ENCODE measurements around the gene LHFPL2. TPM values are rescaled to one million over a fixed set of nuclear protein-coding genes. Genes with fewer than 3 reads are reported as not detected.

LHFPL2 gene
- total and polyA plus RNA-seq, 4 donors = 6.5 to 49.4 (median 47.7) TPM

DNA sequence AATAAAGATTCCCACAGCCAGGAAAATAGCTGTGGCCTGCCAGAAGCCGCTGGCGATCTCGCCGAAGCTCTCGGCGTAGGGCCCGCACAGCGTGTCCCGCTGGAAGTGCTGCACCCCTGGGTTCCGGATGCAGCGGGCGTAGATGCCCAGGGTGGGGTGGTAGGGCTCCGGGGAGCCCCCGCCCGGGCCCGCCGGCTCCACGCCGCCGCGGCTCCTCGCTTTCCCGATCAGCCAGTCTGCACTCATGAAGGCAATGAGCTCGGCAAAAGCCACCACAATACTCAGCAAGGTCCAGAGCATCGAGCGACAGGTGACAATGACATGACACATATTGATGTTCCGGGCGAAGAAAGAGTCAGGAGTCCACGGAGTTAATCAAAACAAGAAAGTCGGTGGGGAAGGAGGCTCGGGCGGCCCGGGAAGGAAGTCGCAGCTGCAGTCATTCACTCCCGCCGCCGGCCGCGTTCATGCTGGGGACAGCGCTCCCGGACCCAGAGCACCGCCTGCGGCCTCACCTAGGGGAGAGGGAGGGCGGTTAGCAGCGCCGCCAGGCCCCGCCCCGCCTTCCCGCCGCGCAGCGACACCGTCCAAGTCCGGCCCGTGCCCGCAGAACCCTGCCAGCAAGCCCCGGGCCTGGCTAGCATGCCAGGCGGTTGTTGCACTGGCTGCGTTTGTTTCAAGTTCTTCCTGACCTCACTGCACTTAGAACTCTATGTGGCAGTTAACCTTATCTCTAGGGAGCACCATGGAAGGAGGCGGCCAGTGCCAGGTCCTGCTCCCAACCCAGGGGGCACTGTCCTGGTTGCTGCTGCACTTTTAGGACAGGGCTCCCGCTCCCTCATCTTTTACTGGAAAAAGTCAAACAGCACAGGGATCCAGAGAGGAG, 138.4 kb downstream of the LHFPL2 start:
- peak; percentile 70 to 73 (median 72) for DNase-seq
- Histone ChIP-seq H3K9me3 (ENCODE audit: control insufficient read depth in 4 of 4, insufficient read depth in 3 of 4, low read length in 3 of 4) (no peaks in the 10 kb centered on the region), H3K9ac (ENCODE audit: insufficient read depth in 1 of 2, low read length in 2 of 2) (peak overlapping the region; percentile 2 to 37), H3K27ac (ENCODE audit: low read depth in 1 of 2, low read length in 1 of 2) (peak overlapping the region; percentile 51 to 62), H3K36me3 (ENCODE audit: control insufficient read depth in 4 of 4, insufficient read depth in 4 of 4, low read length in 4 of 4) (no peaks in the 10 kb centered on the region), H3K4me1 (ENCODE audit: control insufficient read depth in 5 of 5, insufficient read depth in 5 of 5, low read length in 5 of 5) (peaks cover 4 to 65% (median 40%) of the 10 kb centered on the region in 5 donors), H3K27me3 (ENCODE audit: control insufficient read depth in 3 of 3, insufficient read depth in 3 of 3, low read length in 2 of 3) (no peaks in the 10 kb centered on the region), H3K4me3 (peak overlapping the region; percentile 47)
- TF ChIP-seq, protein P1, sequence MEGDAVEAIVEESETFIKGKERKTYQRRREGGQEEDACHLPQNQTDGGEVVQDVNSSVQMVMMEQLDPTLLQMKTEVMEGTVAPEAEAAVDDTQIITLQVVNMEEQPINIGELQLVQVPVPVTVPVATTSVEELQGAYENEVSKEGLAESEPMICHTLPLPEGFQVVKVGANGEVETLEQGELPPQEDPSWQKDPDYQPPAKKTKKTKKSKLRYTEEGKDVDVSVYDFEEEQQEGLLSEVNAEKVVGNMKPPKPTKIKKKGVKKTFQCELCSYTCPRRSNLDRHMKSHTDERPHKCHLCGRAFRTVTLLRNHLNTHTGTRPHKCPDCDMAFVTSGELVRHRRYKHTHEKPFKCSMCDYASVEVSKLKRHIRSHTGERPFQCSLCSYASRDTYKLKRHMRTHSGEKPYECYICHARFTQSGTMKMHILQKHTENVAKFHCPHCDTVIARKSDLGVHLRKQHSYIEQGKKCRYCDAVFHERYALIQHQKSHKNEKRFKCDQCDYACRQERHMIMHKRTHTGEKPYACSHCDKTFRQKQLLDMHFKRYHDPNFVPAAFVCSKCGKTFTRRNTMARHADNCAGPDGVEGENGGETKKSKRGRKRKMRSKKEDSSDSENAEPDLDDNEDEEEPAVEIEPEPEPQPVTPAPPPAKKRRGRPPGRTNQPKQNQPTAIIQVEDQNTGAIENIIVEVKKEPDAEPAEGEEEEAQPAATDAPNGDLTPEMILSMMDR (IDR thresholded peaks at IDR 0.05; ENCODE audit: control extremely low read depth, extremely low read depth) = no peak
- peak; percentile 86 for ATAC-seq (ENCODE audit: insufficient read depth, low FRiP score)
- 3% methylated on average over 55 to 61 of the region's 61 CpGs for WGBS, 2 donors

DNA sequence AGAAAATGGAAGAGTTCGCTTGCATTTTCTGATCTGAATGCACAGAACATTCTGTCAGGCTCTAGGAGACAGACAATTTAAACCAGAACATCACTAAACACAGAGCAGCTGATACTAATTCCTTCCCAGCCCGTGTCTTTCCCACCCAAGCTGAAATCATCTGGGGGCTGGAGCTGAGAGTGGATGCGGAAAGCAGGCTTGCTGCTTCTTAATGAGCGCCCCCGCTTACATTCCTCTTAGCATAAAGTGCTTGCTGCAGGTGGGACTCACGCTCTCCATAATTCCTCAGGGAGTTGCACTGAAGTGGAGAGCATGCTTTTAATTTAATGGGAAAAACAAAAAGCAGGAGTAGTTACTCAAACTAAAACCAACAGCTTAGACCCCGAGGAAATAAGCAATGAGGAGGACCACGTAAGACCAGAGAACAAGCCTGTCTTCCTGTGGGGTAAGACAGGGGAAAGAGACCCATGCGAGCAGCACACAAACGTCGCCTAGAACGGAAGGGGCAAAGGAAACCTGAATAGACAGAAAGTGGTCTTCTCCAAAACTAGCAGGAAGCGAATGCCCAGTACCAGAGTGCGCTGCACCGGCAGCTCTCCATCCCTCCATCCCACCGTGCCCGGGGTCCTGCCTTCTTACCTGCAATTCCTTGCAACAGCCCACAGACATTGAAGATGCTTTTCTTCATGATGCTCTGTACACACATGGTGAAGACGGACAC, 139.3 kb downstream of the LHFPL2 start:
- DNase-seq (peak; percentile 37 to 67 (median 52)), ATAC-seq (ENCODE audit: insufficient read depth, low FRiP score) (no peak)
- Histone ChIP-seq H3K27me3 (ENCODE audit: control insufficient read depth in 3 of 3, insufficient read depth in 3 of 3, low read length in 2 of 3) (no peaks in the 10 kb centered on the region), H3K9me3 (ENCODE audit: control insufficient read depth in 4 of 4, insufficient read depth in 3 of 4, low read length in 3 of 4) (no peaks in the 10 kb centered on the region), H3K27ac (ENCODE audit: low read depth in 1 of 2, low read length in 1 of 2) (peak overlapping the region in 1 of 2 donors; percentile 62), H3K4me3 (peak overlapping the region; percentile 47), H3K4me1 (ENCODE audit: control insufficient read depth in 5 of 5, insufficient read depth in 5 of 5, low read length in 5 of 5) (peaks cover 10 to 74% (median 46%) of the 10 kb centered on the region in 5 donors), H3K36me3 (ENCODE audit: control insufficient read depth in 4 of 4, insufficient read depth in 4 of 4, low read length in 4 of 4) (no peaks in the 10 kb centered on the region), H3K9ac (ENCODE audit: insufficient read depth in 1 of 2, low read length in 2 of 2) (peak overlapping the region in 1 of 2 donors; percentile 73)
- 18 to 38% methylated on average over 18 of the region's 18 CpGs for WGBS, 2 donors
- TF ChIP-seq, protein P1 (IDR thresholded peaks at IDR 0.05; ENCODE audit: control extremely low read depth, extremely low read depth) = no peak

DNA sequence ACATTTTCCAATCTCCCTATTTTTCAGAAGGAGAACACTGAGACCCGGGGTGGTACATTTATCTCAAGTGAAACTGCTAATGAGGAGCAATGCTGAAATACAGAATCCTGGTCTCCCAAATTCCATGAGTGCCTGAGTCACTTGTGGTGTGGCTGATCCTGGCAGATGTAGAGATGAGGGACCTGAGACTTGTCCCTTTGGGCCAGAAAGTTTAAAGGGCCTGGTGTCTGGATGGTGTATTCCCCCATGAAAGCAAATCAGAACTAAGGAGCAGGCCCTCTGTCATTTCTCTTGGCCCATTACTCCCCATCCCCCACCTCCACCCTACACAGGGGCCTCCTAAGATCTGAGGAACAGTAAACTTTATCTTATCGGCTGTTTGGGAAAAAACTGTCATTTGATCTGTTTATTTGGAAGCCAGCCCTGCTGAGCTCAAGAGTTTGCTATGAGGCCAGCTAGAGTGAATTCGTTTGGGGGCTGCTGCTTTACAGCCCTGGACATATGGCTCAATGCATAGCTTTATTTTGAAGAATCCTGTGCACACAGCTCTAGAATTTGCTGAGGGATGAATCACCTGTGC, 140.3 kb downstream of the LHFPL2 start:
- Histone ChIP-seq H3K9ac (ENCODE audit: insufficient read depth in 1 of 2, low read length in 2 of 2) (no peak overlapping the region), H3K4me1 (ENCODE audit: control insufficient read depth in 5 of 5, insufficient read depth in 5 of 5, low read length in 5 of 5) (peaks cover 12 to 79% (median 50%) of the 10 kb centered on the region in 5 donors), H3K36me3 (ENCODE audit: control insufficient read depth in 4 of 4, insufficient read depth in 4 of 4, low read length in 4 of 4) (no peaks in the 10 kb centered on the region), H3K9me3 (ENCODE audit: control insufficient read depth in 4 of 4, insufficient read depth in 3 of 4, low read length in 3 of 4) (no peaks in the 10 kb centered on the region), H3K27ac (ENCODE audit: low read depth in 1 of 2, low read length in 1 of 2) (peak overlapping the region in 1 of 2 donors; percentile 20), H3K27me3 (ENCODE audit: control insufficient read depth in 3 of 3, insufficient read depth in 3 of 3, low read length in 2 of 3) (no peaks in the 10 kb centered on the region), H3K4me3 (no peak overlapping the region)
- DNase-seq (peak; percentile 83 to 97 (median 96)), ATAC-seq (ENCODE audit: insufficient read depth, low FRiP score) (no peak)
- TF ChIP-seq, protein P1 (IDR thresholded peaks at IDR 0.05; ENCODE audit: control extremely low read depth, extremely low read depth) = no peak
- WGBS, 2 donors = 26 to 30% methylated on average over 3 of the region's 3 CpGs
